A673 (cell line): Measurements from ENCODE around the gene IER5L.

Experiments used
- CTCF ChIP-seq: fragments of 300-800, 200-600 bp; sonication (generic); conservative IDR thresholded peaks from 2 replicates; pipeline ENCODE4 v1.5.1; 2017; ENCODE audit warnings: low read depth, mild to moderate bottlenecking, antibody characterized with exemption, low read length, moderate library complexity, mixed read lengths
- EZH2 ChIP-seq: fragments of 200-600 bp; sonication (generic); IDR thresholded peaks from 2 replicates; pipeline ENCODE4 v1.6.1; 2017; ENCODE audit warnings: borderline replicate concordance, low read depth, mild to moderate bottlenecking, mixed read lengths, antibody characterized with exemption, low read length; ENCODE audit not compliant: poor library complexity, severe bottlenecking

GRCh38 chr9:129187042-129187441 is 9.0 kb upstream of the IER5L start:
- TF ChIP-seq CTCF (no peak), EZH2 (no peak)
